SKM-1 treated with dmso at 0.1 percent for 144 hours (cell line): ENCODE measurements around the gene CMTR2.

Experiments
- DNase-seq: peaks from one replicate; lab custom pipeline; 2025; ENCODE audit not compliant: unreplicated experiment; lab: John Stamatoyannopoulos, UW

The CMTR2 gene

DNA sequence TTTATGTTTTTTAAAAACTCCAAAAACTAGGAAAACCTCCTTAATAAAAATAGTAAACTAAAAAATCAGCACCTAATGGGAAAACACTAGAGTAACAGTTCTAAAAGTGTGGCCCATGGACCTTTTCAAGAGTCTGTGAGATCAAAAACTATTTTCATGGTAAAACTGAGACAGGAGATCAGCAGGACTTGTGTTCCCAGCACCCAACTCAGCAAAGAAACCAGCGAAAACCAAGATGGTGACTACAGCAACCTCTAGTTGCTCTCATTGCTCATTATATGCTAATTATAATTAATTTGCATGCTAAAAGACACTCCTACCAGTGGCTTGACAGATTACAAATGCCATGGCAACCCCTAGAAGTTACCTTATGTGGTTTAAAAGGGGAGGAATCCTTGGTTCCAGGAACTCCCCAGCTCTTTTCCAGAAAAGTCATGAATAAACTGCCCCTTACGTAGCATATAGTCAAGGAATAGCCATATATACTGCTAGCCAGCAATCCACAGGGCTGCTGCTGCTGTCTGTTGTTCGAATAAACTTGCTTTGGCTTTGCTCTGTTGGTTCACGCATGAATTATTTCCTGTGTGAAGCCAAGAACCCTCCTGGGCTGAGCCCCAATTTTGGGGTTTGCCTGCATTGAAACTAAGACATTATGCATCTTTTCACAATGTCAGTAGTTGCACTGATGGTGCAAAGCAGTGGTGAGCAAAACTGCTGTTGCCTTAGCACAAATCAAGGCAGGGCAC is 12.4 kb downstream of the CMTR2 start:
- DNase-seq = no peak

DNA sequence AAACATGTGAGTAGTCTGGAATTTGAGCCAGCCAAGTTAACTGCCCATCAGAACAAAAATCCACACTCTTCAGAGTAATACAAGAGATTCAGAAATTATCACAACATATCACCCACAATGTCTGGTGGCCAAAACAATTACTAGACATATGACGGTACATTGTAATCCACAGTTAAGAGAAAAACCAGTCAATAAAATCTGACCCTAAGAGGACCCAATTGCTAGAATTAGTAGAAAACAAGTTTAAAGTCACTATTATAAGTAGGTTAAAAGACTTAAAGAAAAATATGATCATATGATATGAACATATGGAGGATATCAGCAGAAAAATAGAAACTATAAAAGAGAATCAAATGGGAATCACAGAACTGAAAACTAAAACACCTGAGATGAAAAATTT is 15.8 kb downstream of the CMTR2 start:
- no peak for DNase-seq

DNA sequence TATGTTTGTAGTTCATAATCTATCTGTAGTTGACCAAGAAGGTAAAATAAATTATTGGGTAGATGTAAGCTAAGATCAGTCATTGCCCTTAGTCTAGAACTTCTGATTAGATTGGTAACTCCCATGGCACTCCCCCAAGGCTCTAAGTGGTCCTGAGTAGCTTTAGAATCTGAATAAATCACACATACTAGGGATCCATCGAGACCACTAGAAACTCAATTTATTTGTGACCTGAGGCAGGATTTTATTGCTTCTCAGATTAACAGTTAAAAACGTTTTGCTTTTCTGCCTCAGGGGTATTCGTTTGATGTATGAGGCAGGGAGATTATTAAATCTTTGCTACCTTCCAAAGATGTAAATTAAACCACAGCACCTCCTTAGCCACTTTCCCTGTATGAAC is 24.9 kb downstream of the CMTR2 start:
- DNase-seq = no peak

DNA sequence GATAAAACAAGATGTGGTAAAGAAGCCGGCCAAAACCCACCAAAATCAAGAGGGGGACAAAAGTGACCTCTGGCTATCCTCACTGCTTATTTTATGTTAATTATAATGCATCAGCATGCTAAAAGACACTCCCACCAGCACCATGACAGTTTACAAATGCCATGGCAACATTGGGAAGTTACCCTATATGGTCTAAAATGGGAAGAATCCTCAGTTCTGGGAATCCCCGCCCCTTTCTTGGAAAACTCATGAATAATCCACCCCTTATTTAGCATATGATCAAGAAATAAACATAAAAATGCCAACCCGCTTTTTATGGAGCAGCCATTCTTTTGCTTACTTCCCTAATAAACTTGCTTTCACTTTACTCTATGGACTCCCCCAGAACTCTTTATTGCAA is 25.6 kb downstream of the CMTR2 start:
- no peak for DNase-seq

DNA sequence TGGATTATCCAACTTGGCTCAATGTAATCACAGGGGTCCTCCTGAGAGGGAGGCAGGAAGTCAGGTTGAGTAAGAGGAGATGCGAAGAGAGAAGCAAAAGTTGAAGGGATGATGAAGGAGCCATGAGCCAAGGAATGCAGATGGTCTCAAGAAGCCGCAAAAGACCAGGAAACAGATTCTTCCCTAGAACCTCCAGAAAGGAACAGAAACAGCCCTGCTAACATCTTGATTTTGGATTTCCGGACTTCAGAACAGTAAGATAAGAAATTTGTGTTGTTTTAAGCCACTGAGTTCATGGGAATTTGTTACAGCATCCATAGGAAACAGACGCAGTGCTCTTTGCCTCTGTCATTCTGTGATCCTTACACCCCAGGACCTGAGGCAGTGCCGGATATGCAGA is 26.8 kb downstream of the CMTR2 start:
- DNase-seq = no peak

DNA sequence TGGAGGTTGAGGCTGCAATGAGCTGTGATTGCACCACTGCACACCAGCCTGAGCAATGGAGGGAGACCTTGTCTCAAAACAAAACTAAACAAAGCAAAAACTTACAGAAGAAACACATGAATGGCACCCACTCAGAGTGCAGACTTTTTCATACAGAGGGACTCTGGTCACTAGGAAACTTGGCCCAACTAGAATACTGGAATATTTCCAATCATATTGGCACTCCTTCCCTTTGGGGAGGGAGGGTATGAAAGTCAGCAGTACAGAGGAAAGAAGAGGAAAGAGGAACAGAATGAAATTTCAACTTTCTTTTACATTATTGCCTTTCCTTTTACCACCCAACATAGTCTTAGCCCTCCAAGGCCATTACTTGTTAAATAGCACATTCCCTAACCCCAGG is 28.2 kb downstream of the CMTR2 start:
- no peak for DNase-seq

DNA sequence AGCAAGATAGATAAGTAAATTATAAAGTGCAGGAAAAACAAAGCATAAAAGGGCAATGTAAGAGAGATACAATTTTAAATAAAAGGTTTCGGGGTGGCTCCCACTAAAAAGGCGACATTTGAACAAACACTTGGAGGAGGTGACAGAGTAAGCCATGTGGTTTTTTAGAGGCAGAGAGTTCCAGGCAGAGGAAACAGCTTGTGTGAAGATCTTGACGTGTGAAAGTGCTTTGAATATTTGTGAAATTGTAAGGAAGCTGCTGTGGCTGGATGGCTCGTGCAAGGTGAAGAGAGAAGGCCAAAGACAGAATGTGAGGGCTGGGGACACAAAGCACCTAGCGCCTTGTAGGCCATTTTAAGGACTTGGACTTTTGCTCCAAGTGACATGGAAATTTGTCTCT is 30.1 kb downstream of the CMTR2 start:
- no peak for DNase-seq

DNA sequence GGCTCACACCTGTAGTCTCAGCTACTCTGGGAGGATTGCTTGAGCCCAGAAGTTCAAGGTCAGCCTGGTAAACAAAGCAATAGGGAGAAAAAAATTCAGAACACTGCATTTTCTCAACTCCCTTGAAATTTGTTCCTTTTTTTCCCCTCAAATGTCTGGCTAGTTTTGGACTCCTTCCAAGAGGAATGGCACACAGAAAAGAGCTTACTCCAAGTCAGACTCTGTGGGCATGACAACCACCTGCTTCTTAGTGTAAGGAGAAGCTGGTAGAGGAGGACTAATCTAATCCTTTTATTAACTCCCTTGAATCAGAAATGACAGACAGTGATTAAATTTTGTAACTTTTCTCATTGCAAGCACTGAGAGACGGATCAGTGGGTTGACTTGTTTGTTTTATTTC is 30.8 kb downstream of the CMTR2 start:
- DNase-seq = no peak

DNA sequence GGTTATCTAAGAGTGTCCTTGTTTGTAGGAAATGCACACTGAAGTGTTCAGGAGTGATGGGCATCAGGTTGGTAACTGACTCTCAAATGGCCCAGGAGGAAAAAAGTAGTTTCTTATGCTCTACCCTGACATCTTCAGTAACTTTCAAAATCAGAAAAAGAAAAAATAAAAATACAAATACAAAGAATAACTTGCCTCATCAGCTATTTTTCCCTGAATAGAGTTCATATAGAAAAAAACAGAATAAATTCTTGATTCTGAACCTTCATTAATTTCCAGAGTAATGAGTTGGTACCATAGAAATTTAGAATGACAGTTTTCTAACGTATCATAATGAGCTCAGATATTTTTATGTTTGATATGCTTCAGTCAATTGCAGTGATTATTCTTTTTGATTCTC is 31.4 kb downstream of the CMTR2 start:
- DNase-seq = no peak

DNA sequence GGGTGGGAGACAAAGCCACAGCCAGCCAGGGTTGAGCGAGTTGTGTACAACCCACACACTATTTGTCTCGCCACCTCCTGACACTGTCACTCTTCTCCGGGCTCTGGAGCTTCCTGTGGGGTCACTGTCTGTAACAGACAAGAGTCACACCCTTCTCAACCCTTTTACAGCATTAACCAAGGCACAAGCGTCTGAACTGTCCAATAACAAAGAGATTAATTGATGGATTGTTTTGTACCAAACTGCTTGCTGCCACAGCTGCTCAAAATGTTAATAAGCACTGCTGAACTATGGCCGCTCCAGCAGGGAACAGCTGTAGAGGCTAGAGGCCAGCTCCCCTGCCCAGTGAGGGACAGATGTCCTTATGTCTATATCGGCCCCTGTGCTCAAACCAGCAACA is 33.5 kb downstream of the CMTR2 start:
- no peak for DNase-seq

DNA sequence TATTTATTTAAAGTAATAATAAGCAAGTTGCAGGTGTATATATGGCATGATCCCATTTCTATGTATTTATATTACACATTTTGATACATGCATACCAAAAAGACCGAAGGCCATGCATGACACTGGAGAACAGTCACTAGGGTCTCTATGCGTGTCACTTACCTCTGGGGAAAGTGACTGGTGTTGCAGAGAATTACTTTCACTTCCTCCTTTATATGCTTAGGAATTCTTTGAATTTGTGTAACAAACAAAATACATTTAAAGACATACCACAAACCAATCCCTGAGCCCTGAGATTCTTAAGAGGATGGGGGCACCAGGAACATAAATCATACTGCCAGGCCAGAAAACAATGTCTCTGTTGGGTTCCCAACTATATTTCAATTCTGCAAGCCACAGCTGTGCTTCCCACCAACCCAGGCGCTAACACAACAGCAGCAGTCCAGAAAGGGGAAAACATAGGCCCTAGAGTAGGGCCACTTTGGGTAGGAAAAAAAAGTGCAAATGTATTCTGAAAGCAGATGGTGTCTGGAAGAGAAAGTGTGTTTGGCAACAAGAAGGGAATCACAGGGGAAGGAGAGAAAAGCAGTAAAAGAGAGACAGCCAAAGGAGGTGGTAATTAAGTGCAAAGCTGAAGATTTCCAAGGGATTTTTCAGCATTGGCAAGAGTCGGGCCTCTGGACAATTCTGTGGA is 34.2 kb downstream of the CMTR2 start:
- DNase-seq = no peak

DNA sequence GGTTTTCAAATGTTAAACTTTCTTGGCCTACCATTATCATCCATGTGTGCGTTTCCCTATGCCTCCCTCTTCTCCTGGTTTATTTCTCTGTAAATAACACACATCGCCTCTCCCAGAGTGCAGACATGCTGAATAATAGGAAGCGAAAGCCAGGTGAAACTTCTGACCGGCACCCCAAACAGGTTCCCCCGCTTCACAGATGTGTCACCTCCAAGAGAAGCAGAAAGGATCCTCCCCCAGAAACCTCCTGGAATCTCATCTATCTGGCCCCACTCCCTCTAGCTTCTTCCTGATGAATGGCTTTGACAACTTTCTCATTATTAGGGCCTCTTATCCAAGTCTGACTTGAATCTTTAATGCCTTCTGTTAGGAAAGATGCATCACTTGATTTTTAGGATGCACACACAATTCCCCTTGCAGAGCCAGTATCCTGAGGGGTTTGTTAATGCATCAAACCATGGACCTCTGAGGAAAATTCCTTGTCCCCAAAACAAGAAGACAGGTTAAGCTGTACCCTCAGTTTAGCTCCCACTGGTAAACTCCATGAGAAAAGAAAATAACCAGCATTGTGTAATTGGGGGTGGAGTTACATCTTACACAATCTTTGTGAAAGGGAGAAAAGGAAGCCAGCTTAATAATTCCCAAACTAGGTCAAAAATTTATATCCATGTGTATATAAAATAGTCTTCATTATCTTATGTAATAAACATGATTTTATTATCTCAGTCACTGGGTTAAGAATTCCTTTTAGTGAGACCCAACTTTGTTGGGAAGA is 38.6 kb downstream of the CMTR2 start:
- DNase-seq = no peak

DNA sequence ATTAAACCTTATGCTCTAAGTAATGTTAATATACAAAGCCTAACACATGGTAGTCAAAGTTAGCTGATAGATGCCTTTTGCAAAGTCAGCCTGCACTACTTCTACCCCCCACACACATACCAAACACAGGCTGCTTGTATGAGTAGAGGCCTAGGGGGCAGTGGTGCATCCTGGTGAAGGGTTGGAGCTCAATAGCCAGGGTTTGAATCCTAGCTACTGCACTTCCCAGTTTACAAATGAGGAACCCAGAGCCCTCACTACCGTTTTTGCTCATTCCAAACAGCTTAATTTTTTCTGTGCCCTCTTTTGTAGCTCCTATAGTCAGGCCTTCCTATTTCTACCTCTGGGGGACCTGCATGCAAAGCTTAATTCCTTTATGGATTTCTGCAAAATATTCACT is 39.8 kb downstream of the CMTR2 start:
- no peak for DNase-seq

DNA sequence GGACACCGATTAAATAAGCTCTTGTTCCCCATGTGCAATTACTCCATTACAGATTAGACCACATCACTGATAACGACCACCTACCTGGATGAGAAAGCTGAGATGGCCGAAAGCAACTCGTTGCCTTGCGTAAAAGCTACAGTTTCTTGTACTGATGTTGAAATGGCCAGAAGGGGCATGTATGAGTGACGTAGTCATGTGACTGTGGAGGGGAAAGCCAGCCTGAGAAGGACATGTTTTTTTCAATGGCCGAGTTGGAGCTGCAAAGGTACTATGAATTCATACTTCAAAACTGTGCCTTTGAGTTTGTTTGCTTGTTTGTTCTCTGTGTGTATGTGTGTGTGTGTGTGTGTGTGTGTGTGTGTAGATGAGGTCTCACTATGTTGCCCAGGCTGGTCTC is 41.7 kb downstream of the CMTR2 start:
- DNase-seq = no peak

DNA sequence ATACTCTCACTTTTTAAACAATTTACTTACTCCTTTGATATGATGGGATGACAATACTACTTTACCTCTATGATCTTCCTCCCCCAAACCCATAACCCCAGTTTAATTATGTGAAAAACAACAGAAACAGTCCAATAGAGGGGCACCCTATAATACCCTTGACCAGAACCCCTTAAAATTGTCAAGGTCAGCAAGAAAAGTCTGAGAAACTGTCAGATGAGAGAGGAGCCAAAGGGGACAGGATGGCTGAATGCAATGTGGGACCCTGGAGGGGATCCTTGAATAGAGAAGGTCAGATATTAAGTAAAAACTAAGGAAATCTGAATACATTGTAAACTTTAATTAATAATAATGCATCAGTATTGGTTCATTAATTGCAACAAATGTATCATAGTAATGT is 42.9 kb downstream of the CMTR2 start:
- no peak for DNase-seq

DNA sequence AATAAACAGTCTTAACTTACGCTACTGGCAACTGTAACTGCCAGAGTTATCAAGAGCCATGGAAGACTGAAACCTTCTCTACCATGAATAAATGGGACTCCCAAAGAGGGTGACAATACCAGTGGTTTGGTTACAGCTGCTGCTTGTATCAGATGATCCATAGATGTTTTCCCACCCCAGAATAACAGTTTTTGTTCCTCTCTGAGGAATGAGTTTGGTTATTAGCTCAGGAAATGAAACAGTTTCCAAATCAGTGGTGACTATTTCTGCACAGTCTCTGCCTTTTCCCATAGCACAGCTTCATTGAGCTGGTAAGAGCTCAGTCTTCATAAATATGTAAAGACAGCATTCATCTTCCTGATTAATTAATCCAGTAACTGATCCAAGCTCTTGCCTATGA is 44.7 kb downstream of the CMTR2 start:
- no peak for DNase-seq

DNA sequence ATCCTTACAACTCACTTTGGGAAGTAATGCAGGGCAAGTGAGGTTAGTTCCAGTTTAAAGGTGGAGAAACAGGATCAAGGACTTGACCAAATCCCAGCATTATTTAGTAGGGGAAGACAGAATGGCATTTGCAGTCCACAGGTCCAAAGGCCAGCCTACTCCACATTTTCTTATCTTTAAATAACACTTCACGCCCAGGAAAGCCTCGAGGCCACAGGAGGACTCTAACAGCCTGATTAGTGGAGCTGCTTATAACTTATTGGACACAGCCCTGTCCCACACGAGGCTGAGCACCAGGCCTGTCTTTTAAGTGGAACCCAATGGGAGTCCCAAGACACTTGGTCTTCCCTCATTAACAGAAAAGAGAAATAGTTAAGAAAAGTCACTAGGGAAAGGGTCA is 46.6 kb downstream of the CMTR2 start:
- DNase-seq = no peak

DNA sequence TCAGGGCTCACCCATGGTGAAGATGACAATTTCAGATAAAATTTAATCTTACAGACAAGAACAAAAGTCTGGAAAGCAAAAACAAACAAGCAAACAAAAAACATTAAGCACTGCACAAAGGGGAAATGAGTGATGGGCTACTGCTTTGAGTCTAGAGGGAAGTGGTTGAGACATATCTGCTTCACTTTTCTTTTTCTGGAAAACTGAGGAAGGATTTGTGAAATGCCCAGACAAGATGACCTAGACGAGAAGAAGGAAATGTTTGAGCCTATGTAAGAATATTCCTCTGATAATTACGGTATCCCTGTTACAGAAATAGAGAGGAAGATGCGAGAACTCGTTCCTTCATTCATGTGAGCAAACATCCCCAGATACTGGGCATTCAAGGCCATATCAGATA is 47.2 kb downstream of the CMTR2 start:
- no peak for DNase-seq
